Glomerular endothelial cell (primary cell): ENCODE results near the gene ERICH6. TPM values are rescaled to one million over a fixed set of nuclear protein-coding genes. Genes with fewer than 3 reads are reported as not detected.

ENCODE experiments used
- DNase-seq: peaks from one replicate; pipeline ENCODE4 v3.0.0-alpha.2; 2011; ENCODE audit warnings: low read depth, low spot score; ENCODE audit errors: extremely low read depth
- total RNA-seq: library from RNA; depleted of rRNA; stranded (reverse); fragments of >200 nt; gene quantifications from 2 replicates; pipeline ENCODE4 v1.2.3, GENCODE V29; 2015

Gene ERICH6
- total RNA-seq, 1 donor from 2014 or later = not detected

GRCh38 chr3:150737874-150738679 is 34.4 kb upstream of the ERICH6 start:
- no peak for DNase-seq

GRCh38 chr3:150736903-150737832 is 33.4 kb upstream of the ERICH6 start:
- DNase-seq = no peak

- DNase-seq = no peak
Observed at GRCh38 chr3:150736316-150736719, 32.6 kb upstream of the ERICH6 start.

- DNase-seq = no peak
Observed at GRCh38 chr3:150734795-150735119, 31.0 kb upstream of the ERICH6 start.

- no peak for DNase-seq
Observed at GRCh38 chr3:150733936-150734794, 30.4 kb upstream of the ERICH6 start.

GRCh38 chr3:150733373-150733935 is 29.7 kb upstream of the ERICH6 start:
- DNase-seq = no peak

GRCh38 chr3:150729682-150730360 is 26.1 kb upstream of the ERICH6 start:
- DNase-seq = no peak

GRCh38 chr3:150727653-150728502 is 24.2 kb upstream of the ERICH6 start:
- DNase-seq = no peak

GRCh38 chr3:150725548-150725947 is 21.8 kb upstream of the ERICH6 start:
- DNase-seq = no peak

- no peak for DNase-seq
Observed at GRCh38 chr3:150723946-150724345, 20.2 kb upstream of the ERICH6 start.

- DNase-seq = no peak
Observed at GRCh38 chr3:150722267-150722666, 18.5 kb upstream of the ERICH6 start.

- DNase-seq = peak; percentile 45
Observed at GRCh38 chr3:150721285-150722130, 17.8 kb upstream of the ERICH6 start.

- no peak for DNase-seq
Observed at GRCh38 chr3:150720444-150720843, 16.7 kb upstream of the ERICH6 start.

- DNase-seq = no peak
Observed at GRCh38 chr3:150710097-150710496, 6.4 kb upstream of the ERICH6 start.

- no peak for DNase-seq
Observed at GRCh38 chr3:150703299-150703755, 393 bp downstream of the ERICH6 start.

GRCh38 chr3:150699068-150699639 is 4.6 kb downstream of the ERICH6 start:
- DNase-seq = no peak

- no peak for DNase-seq
Observed at GRCh38 chr3:150697646-150698045, 6.1 kb downstream of the ERICH6 start.
